Upper lobe of left lung (tissue), 4 donors: Measurements from ENCODE around the gene DLG2.

Source experiments
- POLR2A ChIP-seq, 4 donors: fragments of 450-650 bp; IDR thresholded peaks; one replicate each; pipeline ENCODE4 v1.5.1; 2016 to 2017; ENCODE audit warnings: antibody characterized with exemption in 4 of 4, mild to moderate bottlenecking in 2 of 4
- TF ChIP-seq, protein P1 (sequence below), 6 experiments: fragments of 450-650 bp in 4 of 6; fragments of 200-600 bp in 2 of 6; sonication (generic) in 2 of 6; IDR thresholded peaks; one replicate each; pipeline ENCODE4 v1.5.1; 2016 to 2019; ENCODE audit warnings: antibody characterized with exemption in 6 of 6

DNA sequence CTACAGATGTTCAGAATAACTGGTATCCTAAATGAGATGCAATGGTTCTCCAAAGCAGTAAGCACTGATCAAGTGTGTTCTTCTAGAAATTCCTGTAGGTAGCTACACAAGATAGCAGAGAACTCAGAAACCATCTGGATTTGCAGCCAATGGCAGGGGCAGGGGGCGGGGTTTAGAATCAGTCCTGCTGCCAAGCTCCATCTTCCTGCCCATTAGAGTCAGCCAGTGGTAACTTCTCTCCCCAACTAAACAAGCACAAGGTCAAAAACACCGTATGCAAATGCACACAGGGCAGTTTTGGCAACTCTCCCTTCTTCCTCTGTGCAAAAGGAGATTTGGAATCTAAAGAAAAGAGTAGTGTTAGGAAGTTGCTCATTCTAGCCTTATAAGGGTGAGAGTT lies 2103.5 kb downstream of the DLG2 start:
- TF ChIP-seq, protein P1, sequence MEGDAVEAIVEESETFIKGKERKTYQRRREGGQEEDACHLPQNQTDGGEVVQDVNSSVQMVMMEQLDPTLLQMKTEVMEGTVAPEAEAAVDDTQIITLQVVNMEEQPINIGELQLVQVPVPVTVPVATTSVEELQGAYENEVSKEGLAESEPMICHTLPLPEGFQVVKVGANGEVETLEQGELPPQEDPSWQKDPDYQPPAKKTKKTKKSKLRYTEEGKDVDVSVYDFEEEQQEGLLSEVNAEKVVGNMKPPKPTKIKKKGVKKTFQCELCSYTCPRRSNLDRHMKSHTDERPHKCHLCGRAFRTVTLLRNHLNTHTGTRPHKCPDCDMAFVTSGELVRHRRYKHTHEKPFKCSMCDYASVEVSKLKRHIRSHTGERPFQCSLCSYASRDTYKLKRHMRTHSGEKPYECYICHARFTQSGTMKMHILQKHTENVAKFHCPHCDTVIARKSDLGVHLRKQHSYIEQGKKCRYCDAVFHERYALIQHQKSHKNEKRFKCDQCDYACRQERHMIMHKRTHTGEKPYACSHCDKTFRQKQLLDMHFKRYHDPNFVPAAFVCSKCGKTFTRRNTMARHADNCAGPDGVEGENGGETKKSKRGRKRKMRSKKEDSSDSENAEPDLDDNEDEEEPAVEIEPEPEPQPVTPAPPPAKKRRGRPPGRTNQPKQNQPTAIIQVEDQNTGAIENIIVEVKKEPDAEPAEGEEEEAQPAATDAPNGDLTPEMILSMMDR (IDR thresholded peaks at IDR 0.05), result no peak
- no peak for TF ChIP-seq POLR2A (IDR thresholded peaks at IDR 0.05)
